SU-DHL-6 (cell line): ENCODE measurements around the gene ZG16B.

ENCODE experiments used
- H2AFZ ChIP-seq: fragments of 200-600 bp; sonication (generic); 2 replicates; pipeline ENCODE4 v1.6.1; 2014; ENCODE audit warnings: low read depth, mild to moderate bottlenecking, moderate library complexity, mixed read lengths, antibody characterized with exemption, low read length; ENCODE audit not compliant: severe bottlenecking
- H3F3A ChIP-seq: fragments of 200-600 bp; shearing (Covaris generic); 2 replicates; pipeline ENCODE4 v1.6.0; 2016; ENCODE audit warnings: antibody characterized with exemption, mild to moderate bottlenecking; ENCODE audit not compliant: insufficient read depth
- H3K27ac ChIP-seq: fragments of 200-600 bp; sonication (generic); 2 replicates; pipeline ENCODE4 v1.5.1; 2016; ENCODE audit warnings: low read depth, mild to moderate bottlenecking, low read length, moderate library complexity, mixed read lengths
- H3K27me3 ChIP-seq: fragments of 200-600 bp; sonication (generic), shearing (Covaris generic); 2 replicates; pipeline ENCODE4 v1.6.0; 2014; ENCODE audit warnings: mild to moderate bottlenecking, low read length
- H3K36me3 ChIP-seq: fragments of 200-600 bp; sonication (generic); 2 replicates; pipeline ENCODE4 v1.6.1; 2014; ENCODE audit warnings: mild to moderate bottlenecking, low read length, mixed read lengths
- H3K4me2 ChIP-seq: fragments of 300-600, 200-600 bp; shearing (Covaris generic), sonication (generic); 2 replicates; pipeline ENCODE4 v1.6.0; 2014; ENCODE audit warnings: low read length, low read depth, mild to moderate bottlenecking; ENCODE audit not compliant: poor library complexity, severe bottlenecking
- H3K4me3 ChIP-seq: fragments of 200-600 bp; sonication (generic); 2 replicates; pipeline ENCODE4 v1.5.1; 2014; ENCODE audit warnings: antibody characterized with exemption, low read length, mild to moderate bottlenecking, mixed read lengths; ENCODE audit not compliant: insufficient read depth, poor library complexity, severe bottlenecking
- H3K79me2 ChIP-seq: fragments of 200-600 bp; sonication (generic); 2 replicates; pipeline ENCODE4 v1.6.1; 2014; ENCODE audit warnings: mild to moderate bottlenecking, low read length, moderate library complexity; ENCODE audit not compliant: insufficient read depth
- H3K9ac ChIP-seq: fragments of 200-600 bp; sonication (generic); 2 replicates; pipeline ENCODE4 v1.7.0; 2014; ENCODE audit warnings: mild to moderate bottlenecking, low read length
- H3K9me2 ChIP-seq: fragments of 200-600 bp; sonication (generic); replicated peaks from 2 replicates; pipeline ENCODE4 v1.6.1; 2014; ENCODE audit warnings: low read length; ENCODE audit not compliant: insufficient read depth
- H3K9me3 ChIP-seq: fragments of 200-600 bp; sonication (generic); 2 replicates; pipeline ENCODE4 v1.6.1; 2014; ENCODE audit warnings: low read length, mixed read lengths; ENCODE audit not compliant: insufficient read depth
- H4K20me1 ChIP-seq: fragments of 200-600 bp; sonication (generic); 2 replicates; pipeline ENCODE4 v1.6.1; 2014; ENCODE audit warnings: low read depth, mild to moderate bottlenecking, antibody characterized with exemption, low read length, moderate library complexity, mixed read lengths
- EZH2phosphoT487 ChIP-seq: fragments of 200-600 bp; sonication (generic), shearing (Covaris generic); conservative IDR thresholded peaks from 2 replicates; pipeline ENCODE4 v1.6.1; 2018; ENCODE audit warnings: mild to moderate bottlenecking, antibody characterized with exemption, low read length, moderate library complexity, mixed read lengths
- TF ChIP-seq, protein P1 (sequence below): fragments of 200-600 bp; sonication (generic); IDR thresholded peaks from one replicate; pipeline ENCODE4 v1.5.1; 2017; ENCODE audit warnings: antibody characterized with exemption, mild to moderate bottlenecking, low read length, moderate library complexity; ENCODE audit not compliant: insufficient read depth, poor library complexity, severe bottlenecking

ZG16B gene

DNA sequence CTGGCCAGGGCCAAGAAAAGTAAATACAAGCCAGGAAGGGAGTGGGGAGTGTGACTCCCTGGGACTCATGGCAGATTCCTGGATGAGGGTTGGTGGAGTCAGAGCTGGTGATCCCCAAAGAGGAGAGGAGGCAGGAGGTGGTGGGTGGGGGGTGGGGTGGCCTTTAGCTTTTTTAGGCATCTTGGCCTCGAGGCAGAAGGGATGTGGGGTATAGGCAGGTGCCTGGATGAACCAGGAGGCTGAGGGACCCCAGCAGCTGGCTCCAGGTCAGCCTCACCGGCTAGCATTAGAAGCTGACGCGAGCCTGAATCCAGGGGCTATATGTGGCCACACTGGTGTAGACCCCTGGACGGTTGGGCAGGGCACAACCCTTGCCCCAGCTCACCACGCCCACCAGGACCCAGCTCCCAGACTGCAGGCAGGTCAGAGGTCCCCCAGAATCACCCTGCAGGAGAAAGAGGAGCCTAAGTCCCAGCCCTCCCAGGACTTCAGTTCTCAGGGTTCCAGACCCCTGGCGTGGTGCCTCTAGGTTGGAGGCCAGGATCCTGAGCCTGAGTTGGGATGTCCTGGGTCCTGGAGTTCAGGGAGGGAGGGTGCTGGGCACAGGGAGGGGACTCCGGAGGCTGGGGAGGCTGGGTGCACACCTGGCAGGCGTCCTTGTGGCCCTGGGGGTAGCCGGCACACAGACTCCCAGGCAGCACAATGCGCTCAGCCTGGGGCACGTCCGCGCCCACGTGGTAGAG is 45.6 kb upstream of the ZG16B start:
- no peaks in the 10 kb centered on the region for H3K36me3 ChIP-seq
- no peak overlapping the region for H3K9ac ChIP-seq
- no peak overlapping the region for H3K4me3 ChIP-seq
- no peaks in the 10 kb centered on the region for H3K27me3 ChIP-seq
- no peaks in the 10 kb centered on the region for H3K79me2 ChIP-seq
- H3K9me2 ChIP-seq = no peaks in the 10 kb centered on the region
- H2AFZ ChIP-seq = no peak overlapping the region
- TF ChIP-seq, protein P1, sequence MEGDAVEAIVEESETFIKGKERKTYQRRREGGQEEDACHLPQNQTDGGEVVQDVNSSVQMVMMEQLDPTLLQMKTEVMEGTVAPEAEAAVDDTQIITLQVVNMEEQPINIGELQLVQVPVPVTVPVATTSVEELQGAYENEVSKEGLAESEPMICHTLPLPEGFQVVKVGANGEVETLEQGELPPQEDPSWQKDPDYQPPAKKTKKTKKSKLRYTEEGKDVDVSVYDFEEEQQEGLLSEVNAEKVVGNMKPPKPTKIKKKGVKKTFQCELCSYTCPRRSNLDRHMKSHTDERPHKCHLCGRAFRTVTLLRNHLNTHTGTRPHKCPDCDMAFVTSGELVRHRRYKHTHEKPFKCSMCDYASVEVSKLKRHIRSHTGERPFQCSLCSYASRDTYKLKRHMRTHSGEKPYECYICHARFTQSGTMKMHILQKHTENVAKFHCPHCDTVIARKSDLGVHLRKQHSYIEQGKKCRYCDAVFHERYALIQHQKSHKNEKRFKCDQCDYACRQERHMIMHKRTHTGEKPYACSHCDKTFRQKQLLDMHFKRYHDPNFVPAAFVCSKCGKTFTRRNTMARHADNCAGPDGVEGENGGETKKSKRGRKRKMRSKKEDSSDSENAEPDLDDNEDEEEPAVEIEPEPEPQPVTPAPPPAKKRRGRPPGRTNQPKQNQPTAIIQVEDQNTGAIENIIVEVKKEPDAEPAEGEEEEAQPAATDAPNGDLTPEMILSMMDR = no peak
- no peak for TF ChIP-seq EZH2phosphoT487
- H3K27ac ChIP-seq = no peak overlapping the region
- no peaks in the 10 kb centered on the region for H4K20me1 ChIP-seq
- no peaks in the 10 kb centered on the region for H3F3A ChIP-seq
- no peaks in the 10 kb centered on the region for H3K9me3 ChIP-seq
- no peak overlapping the region for H3K4me2 ChIP-seq

DNA sequence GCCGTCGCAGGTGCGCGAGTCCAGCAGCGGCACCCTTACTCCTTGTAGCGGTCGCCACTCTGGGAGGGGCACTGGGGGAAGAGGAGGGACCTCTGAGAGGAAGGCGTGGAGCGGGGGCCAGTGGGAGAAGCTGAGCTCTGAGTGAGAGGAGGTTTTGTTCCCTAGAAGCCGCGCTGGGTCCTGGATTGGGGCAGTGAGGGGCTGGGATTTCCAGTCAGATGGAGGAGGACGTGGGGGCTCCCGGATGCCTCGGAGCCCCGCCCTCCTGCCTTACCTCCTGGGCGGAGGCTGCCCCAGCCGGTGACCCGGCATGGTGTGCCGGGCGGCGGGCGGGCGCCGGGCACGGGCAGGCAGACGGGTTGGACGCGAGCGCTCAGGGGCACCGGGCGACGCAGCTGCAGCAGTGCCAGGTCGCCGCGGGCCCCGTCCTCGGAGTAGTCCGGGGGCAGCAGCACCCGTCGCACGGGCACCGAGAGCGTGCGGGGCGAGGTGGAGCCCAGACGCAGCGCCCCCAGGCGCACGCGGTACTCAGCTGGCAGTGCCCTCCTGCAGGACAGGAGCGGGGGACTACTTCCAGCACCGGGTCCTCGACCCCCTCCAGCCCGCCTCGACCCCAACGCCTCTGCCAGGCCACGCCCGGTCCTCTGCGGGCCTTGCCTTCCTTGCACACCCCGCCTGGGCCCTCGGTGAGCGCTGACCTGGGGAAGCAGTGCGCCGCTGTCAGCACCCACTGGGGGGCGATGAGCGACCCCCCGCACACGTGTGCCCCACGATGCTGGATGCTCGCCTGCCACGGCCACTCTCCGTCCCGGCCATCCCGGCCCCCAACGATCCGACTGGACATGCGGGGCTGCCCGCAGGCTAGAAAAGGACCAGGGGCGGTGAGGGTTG is 44.8 kb upstream of the ZG16B start:
- no peaks in the 10 kb centered on the region for H3K9me2 ChIP-seq

DNA sequence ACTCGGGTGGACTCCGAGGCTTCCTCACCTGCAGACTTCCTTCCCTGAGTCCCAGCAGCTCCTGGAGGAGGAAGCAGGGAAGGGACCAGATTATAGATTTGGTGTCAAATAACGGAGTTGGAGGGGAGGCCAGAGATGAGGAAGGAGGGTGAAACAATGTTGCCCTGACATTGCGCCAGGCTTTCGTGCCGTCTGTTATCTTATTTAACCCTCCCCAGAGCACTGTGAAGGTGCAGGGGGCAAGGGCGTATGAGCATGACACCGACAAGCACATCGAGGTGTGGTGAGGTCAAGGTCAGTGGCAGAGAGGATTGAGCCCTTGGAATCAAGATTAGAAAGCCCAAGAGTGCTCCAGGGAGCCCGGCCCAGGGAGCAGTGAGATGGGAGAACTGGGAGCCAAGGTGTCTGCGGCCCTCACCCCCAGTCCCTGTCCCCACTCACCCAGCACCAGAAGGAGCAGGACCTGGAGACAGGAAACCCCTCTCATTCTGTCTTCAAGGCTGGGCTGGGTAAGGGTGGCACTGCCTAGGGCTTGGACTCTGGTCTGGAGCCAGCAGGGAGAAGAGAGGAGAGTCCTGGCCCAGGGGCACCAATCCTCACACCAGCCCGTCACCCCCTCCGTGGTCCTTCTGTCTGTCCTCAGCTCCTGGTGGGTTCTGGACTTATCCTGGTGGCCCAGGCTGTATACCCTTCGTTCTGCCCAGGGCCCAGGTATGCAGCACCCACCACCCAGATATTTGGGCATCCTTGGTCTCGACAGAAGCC is 43.9 kb upstream of the ZG16B start:
- TF ChIP-seq EZH2phosphoT487 = no peak
- TF ChIP-seq, protein P1 = no peak
- Histone ChIP-seq H3K9me2 (no peaks in the 10 kb centered on the region), H3K9me3 (no peaks in the 10 kb centered on the region), H2AFZ (no peak overlapping the region), H3K79me2 (no peaks in the 10 kb centered on the region), H4K20me1 (no peaks in the 10 kb centered on the region), H3K27ac (no peak overlapping the region), H3K36me3 (no peaks in the 10 kb centered on the region), H3F3A (no peaks in the 10 kb centered on the region), H3K9ac (no peak overlapping the region), H3K4me3 (no peak overlapping the region), H3K27me3 (no peaks in the 10 kb centered on the region), H3K4me2 (no peak overlapping the region)

More for the DNA sequence above, 44.8 kb upstream of the ZG16B start:
- TF ChIP-seq, protein P1 = no peak
- TF ChIP-seq EZH2phosphoT487 = no peak
- Histone ChIP-seq H3F3A (no peaks in the 10 kb centered on the region), H2AFZ (no peak overlapping the region), H3K9me3 (no peaks in the 10 kb centered on the region), H3K27me3 (no peaks in the 10 kb centered on the region), H3K4me2 (no peak overlapping the region), H3K79me2 (no peaks in the 10 kb centered on the region), H3K27ac (no peak overlapping the region), H3K9ac (no peak overlapping the region), H4K20me1 (no peaks in the 10 kb centered on the region), H3K36me3 (no peaks in the 10 kb centered on the region), H3K4me3 (no peak overlapping the region)
